ENCODE measurements around the gene FSTL3. TPM values are rescaled to one million over a fixed set of nuclear protein-coding genes. Genes with fewer than 3 reads are reported as not detected.

Gene FSTL3
- polyA plus RNA-seq, 1 of the 3 experiments (the other 2 are of a cell fraction) = 64.4 TPM

- peaks cover 4 to 14% of the 10 kb centered on the region in 2 experiments; a peak in 3 of 4 replicates for H3K4me1 ChIP-seq (ENCODE audit: control insufficient read depth in 1 of 2, insufficient read depth in 2 of 2, low read depth in 1 of 2, low read length in 1 of 2)
- H3K27ac ChIP-seq (ENCODE audit: low read depth in 2 of 2, low read length in 1 of 2) = no peak overlapping the region
- no peaks in the 10 kb centered on the region for H3F3A ChIP-seq (replicated peaks; ENCODE audit: insufficient read depth)
- peak overlapping the region; percentile 53 to 82 for H3K4me3 ChIP-seq (ENCODE audit: low read depth in 2 of 2, low read length in 1 of 2)
- H3K9me3 ChIP-seq = no peaks in the 10 kb centered on the region
- POLR2A ChIA-PET = no interaction called here
- no peaks in the 10 kb centered on the region for H4K20me1 ChIP-seq (ENCODE audit: insufficient read depth)
- no peaks in the 10 kb centered on the region for H3K27me3 ChIP-seq (ENCODE audit: insufficient read depth)
- H3K36me3 ChIP-seq (replicated peaks in 1 of 2; ENCODE audit: control insufficient read depth in 1 of 2, insufficient read depth in 2 of 2, low read length in 1 of 2) = peaks cover 0 to under 1% of the 10 kb centered on the region in 2 experiments
- H3K9ac ChIP-seq = no peak overlapping the region
- H3K4me2 ChIP-seq = peak overlapping the region; percentile 91
- WGBS (ENCODE audit: low lambda C conversion rate) = 18% methylated on average over 2 of the region's 17 CpGs
- CTCF ChIA-PET = no interaction called here
- no peak for TF ChIP-seq MEF2A (IDR thresholded peaks at IDR 0.05; ENCODE audit: borderline replicate concordance, low read depth)
- no peak for TF ChIP-seq RCOR1 (IDR thresholded peaks at IDR 0.05; ENCODE audit: low read length)
- no peak for TF ChIP-seq GATA2 (CRISPR knock-in tag; IDR thresholded peaks at IDR 0.05)
- no peak for TF ChIP-seq MAX (IDR thresholded peaks at IDR 0.05; ENCODE audit: low read depth)
- no peak for TF ChIP-seq RAD21 (IDR thresholded peaks at IDR 0.05; ENCODE audit: low read length)
- no peak for TF ChIP-seq CTCF (IDR thresholded peaks at IDR 0.05)
- TF ChIP-seq NRF1 (IDR thresholded peaks at IDR 0.05; ENCODE audit: low read depth, low read length) = no peak
- no peak for TF ChIP-seq JUND (IDR thresholded peaks at IDR 0.05)
- no peak for TF ChIP-seq RFX5 (IDR thresholded peaks at IDR 0.05; ENCODE audit: low read length)
- no peak for TF ChIP-seq TAF1 (IDR thresholded peaks at IDR 0.05; ENCODE audit: borderline replicate concordance, low read depth, low read length)
- H3K79me2 ChIP-seq (ENCODE audit: insufficient read depth) = peaks cover 6% of the 10 kb centered on the region
- DNase-seq = no peak
- H3K9me2 ChIP-seq = no peaks in the 10 kb centered on the region
- H2AFZ ChIP-seq (ENCODE audit: low read depth) = peak overlapping the region; percentile 78; the same call in 1 of the 2 replicates
These were observed 37.3 kb upstream of the FSTL3 start for GRCh38 chr19:638906-639252.

GRCh38 chr19:639253-640160 is 36.7 kb upstream of the FSTL3 start, which contains the start of gene FGF22:
TSS of gene FGF22 (plus strand) at chr19:639879. CDS start at chr19:639926, 47 bp downstream.
- Histone ChIP-seq H2AFZ (ENCODE audit: low read depth) (peak within 1 kb of the TSS; percentile 78; the same call in 1 of the 2 replicates), H3K4me3 (ENCODE audit: low read depth in 2 of 2, low read length in 1 of 2) (peak within 1 kb of the TSS; percentile 53 to 82), H3K9me3 (no peaks in the 10 kb centered on the region), H3K27ac (ENCODE audit: low read depth in 2 of 2, low read length in 1 of 2) (no peak within 1 kb of the TSS), H3F3A (replicated peaks; ENCODE audit: insufficient read depth) (no peaks in the 10 kb centered on the region), H3K79me2 (ENCODE audit: insufficient read depth) (no peaks in the 10 kb centered on the region), H3K4me1 (ENCODE audit: control insufficient read depth in 1 of 2, insufficient read depth in 2 of 2, low read depth in 1 of 2, low read length in 1 of 2) (peaks cover 0 to 8% of the 10 kb centered on the region in 2 experiments; a peak in 2 of 4 replicates), H3K9ac (peak within 1 kb of the TSS; percentile 52), H3K36me3 (replicated peaks in 1 of 2; ENCODE audit: control insufficient read depth in 1 of 2, insufficient read depth in 2 of 2, low read length in 1 of 2) (peaks cover 0 to 5% of the 10 kb centered on the region in 2 experiments), H3K9me2 (no peaks in the 10 kb centered on the region), H3K27me3 (ENCODE audit: insufficient read depth) (no peaks in the 10 kb centered on the region), H4K20me1 (ENCODE audit: insufficient read depth) (no peaks in the 10 kb centered on the region), H3K4me2 (peak within 1 kb of the TSS; percentile 91)
- DNase-seq = peak; percentile 100
- WGBS (ENCODE audit: low lambda C conversion rate) = 4% methylated on average over 46 of the region's 109 CpGs
- CTCF ChIA-PET = no interaction called here
- no peak for TF ChIP-seq FOXM1 (IDR thresholded peaks at IDR 0.05; ENCODE audit: low read depth)
- TF ChIP-seq NRF1 (IDR thresholded peaks at IDR 0.05; ENCODE audit: low read depth, low read length) = peak; percentile 46
- peak; percentile 24; the same call in 1 of the 2 replicates for TF ChIP-seq MAX (IDR thresholded peaks at IDR 0.05; ENCODE audit: low read depth)
- TF ChIP-seq MXI1 (IDR thresholded peaks at IDR 0.05; ENCODE audit: low read depth, low read length) = peak; percentile 54; the same call in 1 of the 2 replicates
- POLR2A ChIA-PET = no interaction called here
